Aorta (tissue), 5 donors: ENCODE results near the gene MAST1. TPM values are rescaled to one million over a fixed set of nuclear protein-coding genes. Genes with fewer than 3 reads are reported as not detected.
"Not testable (repeated sequence)": the region's sequence is repeated elsewhere in the genome, so short reads cannot be mapped to it uniquely, and the experiment has no call there.

Source experiments
- ATAC-seq: fragments of 200-7000 bp; cut with Tn5 transposase; one replicate; pipeline ENCODE4 v1.9.1; 2022; ENCODE audit warnings: moderate library complexity; ENCODE audit not compliant: low FRiP score
- DNase-seq, 2 donors: peaks; one replicate each; pipeline ENCODE4 v3.0.0-alpha.2; 2020
- H3K27ac ChIP-seq, 2 donors: one replicate each; pipeline ENCODE4 v1.5.1; 2013; ENCODE audit warnings: low read length in 2 of 2, mild to moderate bottlenecking in 2 of 2, moderate library complexity in 2 of 2, control low read depth in 1 of 2, inconsistent platforms in 1 of 2, low read depth in 1 of 2
- H3K27me3 ChIP-seq, 2 donors: one replicate each; pipeline ENCODE4 v1.6.1; 2013; ENCODE audit warnings: control low read depth in 1 of 2, low read length in 1 of 2, mild to moderate bottlenecking in 1 of 2, moderate library complexity in 1 of 2; ENCODE audit not compliant: insufficient read depth in 2 of 2, control insufficient read depth in 1 of 2
- H3K36me3 ChIP-seq, 2 donors: one replicate each; pipeline ENCODE4 v1.6.1; 2013; ENCODE audit warnings: control low read depth in 1 of 2, low read length in 1 of 2, mild to moderate bottlenecking in 1 of 2; ENCODE audit not compliant: insufficient read depth in 2 of 2, control insufficient read depth in 1 of 2
- H3K4me1 ChIP-seq, 2 donors: one replicate each; pipeline ENCODE4 v1.6.1; 2013; ENCODE audit warnings: low read length in 2 of 2, control low read depth in 1 of 2, mild to moderate bottlenecking in 1 of 2, moderate library complexity in 1 of 2; ENCODE audit not compliant: insufficient read depth in 2 of 2, control insufficient read depth in 1 of 2
- H3K4me3 ChIP-seq, 2 donors: one replicate each; pipeline ENCODE4 v1.5.1; 2013; ENCODE audit warnings: low read length in 2 of 2, control low read depth in 1 of 2, mild to moderate bottlenecking in 1 of 2
- H3K9me3 ChIP-seq: one replicate; pipeline ENCODE4 v1.6.1; 2013; ENCODE audit warnings: mild to moderate bottlenecking, low read length; ENCODE audit not compliant: control insufficient read depth
- WGBS, 2 donors: extraction: QIAGEN DNeasy Blood & Tissue Kit; methylation state at CpG; one replicate each; pipeline ENCODE4 v1.1.7; 2013; 5-methylcytosine and 5-hydroxymethylcytosine counted together
- intact Hi-C, 2 donors: fragments of 100-400 bp; cut with DNase I; formaldehyde crosslinking; loops; one replicate each; pipeline versions ENCODE4 v1.14.2 to v1.15.0; 2022
- microRNA-seq, 2 donors: library from miRNA; unstranded; fragments of <30 nt; microRNA quantifications; one replicate each; pipeline ENCODE4 v1.2.0, GENCODE V29; 2020
- polyA plus RNA-seq, 2 donors: library from polyadenylated mRNA; stranded (reverse); fragments of 200-250 nt; gene quantifications; one replicate each; pipeline ENCODE4 v1.2.3, GENCODE V29; 2013
- total RNA-seq, 2 donors: library from RNA; stranded (reverse); fragmentation: NEBNext Ultra II Directional; extraction: Animal tissue kit (Norgen Biotek cat#: 25700); gene quantifications; one replicate each; pipeline ENCODE4 v1.2.1, GENCODE V29; 2021
- donor health status: healthy with polysubstance abuse.
- donor health status: Bipolar disorder and iron deficiency.
- donor health status: DM: no; HTN: no; CAD: no.
- donor health status: DM: no; HTN: no; CAD: no.
- donor health status: DM: yes; HTN: yes; CAD: no.

MAST1 gene
- total and polyA plus RNA-seq, 4 donors, result 0.13 to 0.54 TPM; not detected in 2

GRCh38 chr19:12913851-12914690, 75.8 kb downstream of the MAST1 start:
- H3K27ac ChIP-seq, result no peak overlapping the region
- WGBS, 2 donors, result 76 to 83% methylated on average over 12 of the region's 12 CpGs

GRCh38 chr19:12915860-12916259, 77.5 kb downstream of the MAST1 start:
- H3K9me3 ChIP-seq, ATAC-seq, H3K4me3 ChIP-seq, H3K27ac ChIP-seq, H3K4me1 ChIP-seq, intact Hi-C loops, H3K27me3 ChIP-seq, DNase-seq, H3K36me3 ChIP-seq: not testable (repeated sequence)
- 69 to 80% methylated on average over 4 of the region's 4 CpGs for WGBS, 2 donors

More at GRCh38 chr19:12913851-12914690, 75.8 kb downstream of the MAST1 start:
- H3K4me1 ChIP-seq, result no peaks in the 10 kb centered on the region
- intact Hi-C loops, result no loop called here
- H3K36me3 ChIP-seq, result no peaks in the 10 kb centered on the region
- H3K9me3 ChIP-seq, result no peaks in the 10 kb centered on the region
- DNase-seq (no peak), ATAC-seq (no peak)
- H3K27me3 ChIP-seq, result no peaks in the 10 kb centered on the region
- no peak overlapping the region for H3K4me3 ChIP-seq

- 91 to 93% methylated on average over 14 of the region's 14 CpGs for WGBS, 2 donors
- DNase-seq (no peak), ATAC-seq (no peak)
- Histone ChIP-seq H3K9me3 (no peaks in the 10 kb centered on the region), H3K27me3 (no peaks in the 10 kb centered on the region), H3K4me3 (no peak overlapping the region), H3K27ac (no peak overlapping the region), H3K4me1 (no peaks in the 10 kb centered on the region), H3K36me3 (peaks cover 0 to 5% of the 10 kb centered on the region in 2 donors)
- intact Hi-C loops, result no loop called here
Observed at GRCh38 chr19:12918253-12918652, 79.9 kb downstream of the MAST1 start.

- 47 to 54% methylated on average over 3 of the region's 3 CpGs for WGBS, 2 donors
- no peak overlapping the region for H3K27ac ChIP-seq
- no peaks in the 10 kb centered on the region for H3K4me1 ChIP-seq
- DNase-seq, result no peak
- H3K36me3 ChIP-seq, result peaks cover 2 to 5% of the 10 kb centered on the region in 2 donors
- no peaks in the 10 kb centered on the region for H3K9me3 ChIP-seq
- intact Hi-C loops, result no loop called here
- H3K27me3 ChIP-seq, result no peaks in the 10 kb centered on the region
- H3K4me3 ChIP-seq, result no peak overlapping the region
- no peak for ATAC-seq
Observed at GRCh38 chr19:12921047-12921446, 82.7 kb downstream of the MAST1 start.

- DNase-seq, result no peak
- Histone ChIP-seq H3K4me3 (no peak overlapping the region), H3K36me3 (peaks cover 4 to 9% of the 10 kb centered on the region in 2 donors), H3K27ac (no peak overlapping the region), H3K4me1 (no peaks in the 10 kb centered on the region), H3K9me3 (no peaks in the 10 kb centered on the region), H3K27me3 (no peaks in the 10 kb centered on the region)
- 96 to 97% methylated on average over 4 of the region's 4 CpGs for WGBS, 2 donors
- intact Hi-C loops, result no loop called here
- ATAC-seq, result no peak
Observed at GRCh38 chr19:12922959-12923358, 84.6 kb downstream of the MAST1 start.

Small RNA genes within 50 kb of the gene (microRNA-seq; reads per million reads assigned to microRNA genes)
- gene MIR5695 (0 reads per million in 2 donors), gene MIR6794 (0 reads per million in 2 donors)

Other genes starting within 250 kb of the MAST1 start
- gene ZNF490, start 227.7 kb upstream of the MAST1 start, total RNA-seq, result 1 to 10 TPM; 7.0 to 8.6 TPM
- under 1 TPM in 1 of 2 donors, not detected in 1; 0.56 TPM for gene ZNF490, start 227.7 kb upstream of the MAST1 start, polyA plus RNA-seq
- 10 to 100 TPM; 35.2 to 35.4 TPM for gene ZNF791, start 227.6 kb upstream of the MAST1 start, total RNA-seq
- 10 to 100 TPM in 1 of 2 donors, 1 to 10 TPM in 1; 2.9 to 12.1 TPM for gene ZNF791, start 227.6 kb upstream of the MAST1 start, polyA plus RNA-seq
- gene MAN2B1, start 171.8 kb upstream of the MAST1 start, total RNA-seq, result 100 to 1,000 TPM in 1 of 2 donors, 10 to 100 TPM in 1; 74.8 to 111 TPM
- 10 to 100 TPM; 54.6 to 88.7 TPM for gene MAN2B1, start 171.8 kb upstream of the MAST1 start, polyA plus RNA-seq
- gene WDR83, start 171.7 kb upstream of the MAST1 start, total RNA-seq, result 10 to 100 TPM in 1 of 2 donors, 1 to 10 TPM in 1; 7.1 to 11.8 TPM
- 10 to 100 TPM in 1 of 2 donors, 1 to 10 TPM in 1; 9.4 to 20.9 TPM for gene WDR83, start 171.7 kb upstream of the MAST1 start, polyA plus RNA-seq
- gene DHPS, start 156.6 kb upstream of the MAST1 start, total RNA-seq, result 10 to 100 TPM; 50.1 to 74.0 TPM
- gene DHPS, start 156.6 kb upstream of the MAST1 start, polyA plus RNA-seq, result 10 to 100 TPM; 42.7 to 94.8 TPM
- not detected for gene GNG14, start 150.5 kb upstream of the MAST1 start, total RNA-seq
- gene GNG14, start 150.5 kb upstream of the MAST1 start, polyA plus RNA-seq, result not detected
- 1 to 10 TPM; 1.9 to 4.8 TPM for gene FBXW9, start 141.9 kb upstream of the MAST1 start, total RNA-seq
- gene FBXW9, start 141.9 kb upstream of the MAST1 start, polyA plus RNA-seq, result 1 to 10 TPM; 4.1 to 5.4 TPM
- gene TNPO2, start 114.6 kb upstream of the MAST1 start, total RNA-seq, result 10 to 100 TPM; 61.5 to 71.8 TPM
- 10 to 100 TPM; 15.2 to 38.5 TPM for gene TNPO2, start 114.6 kb upstream of the MAST1 start, polyA plus RNA-seq
- 100 to 1,000 TPM; 119 to 121 TPM for gene TRIR, start 103.8 kb upstream of the MAST1 start, total RNA-seq
- 100 to 1,000 TPM; 233 to 289 TPM for gene TRIR, start 103.8 kb upstream of the MAST1 start, polyA plus RNA-seq
- gene GET3, start 101.0 kb upstream of the MAST1 start, total RNA-seq, result 10 to 100 TPM; 35.4 to 42.2 TPM
- 10 to 100 TPM; 61.2 to 70.6 TPM for gene GET3, start 101.0 kb upstream of the MAST1 start, polyA plus RNA-seq
- not detected for gene BEST2, start 86.7 kb upstream of the MAST1 start, total RNA-seq
- 1 to 10 TPM in 1 of 2 donors, not detected in 1; 2.5 TPM for gene BEST2, start 86.7 kb upstream of the MAST1 start, polyA plus RNA-seq
- gene HOOK2, start 63.0 kb upstream of the MAST1 start, total RNA-seq, result 10 to 100 TPM; 28.5 to 45.5 TPM
- gene HOOK2, start 63.0 kb upstream of the MAST1 start, polyA plus RNA-seq, result 10 to 100 TPM; 14.4 to 92.5 TPM
- 100 to 1,000 TPM; 250 to 609 TPM for gene JUNB, start 47.0 kb upstream of the MAST1 start, total RNA-seq
- 100 to 1,000 TPM in 1 of 2 donors, 10 to 100 TPM in 1; 97.0 to 623 TPM for gene JUNB, start 47.0 kb upstream of the MAST1 start, polyA plus RNA-seq
- 100 to 1,000 TPM in 1 of 2 donors, 10 to 100 TPM in 1; 90.5 to 118 TPM for gene PRDX2, start 36.7 kb upstream of the MAST1 start, total RNA-seq
- 100 to 1,000 TPM; 151 to 202 TPM for gene PRDX2, start 36.7 kb upstream of the MAST1 start, polyA plus RNA-seq
- 1 to 10 TPM in 1 of 2 donors, not detected in 1; 1.2 TPM for gene THSD8, start 36.4 kb upstream of the MAST1 start, total RNA-seq
- 1 to 10 TPM in 1 of 2 donors, not detected in 1; 2.5 TPM for gene THSD8, start 36.4 kb upstream of the MAST1 start, polyA plus RNA-seq
- 1 to 10 TPM; 2.9 to 7.2 TPM for gene RNASEH2A, start 31.9 kb upstream of the MAST1 start, total RNA-seq
- 1 to 10 TPM; 1.6 to 3.3 TPM for gene RNASEH2A, start 31.9 kb upstream of the MAST1 start, polyA plus RNA-seq
- gene RTBDN, start 3.9 kb upstream of the MAST1 start, total RNA-seq, result not detected
- gene RTBDN, start 3.9 kb upstream of the MAST1 start, polyA plus RNA-seq, result 1 to 10 TPM in 1 of 2 donors, not detected in 1; 2.0 TPM
- 10 to 100 TPM; 26.8 to 39.5 TPM for gene DNASE2, start 42.9 kb downstream of the MAST1 start, total RNA-seq
- 10 to 100 TPM; 27.4 to 49.9 TPM for gene DNASE2, start 42.9 kb downstream of the MAST1 start, polyA plus RNA-seq
- gene KLF1, start 48.7 kb downstream of the MAST1 start, total RNA-seq, result under 1 TPM in 1 of 2 donors, not detected in 1; 0.39 TPM
- gene KLF1, start 48.7 kb downstream of the MAST1 start, polyA plus RNA-seq, result not detected
- gene GCDH, start 52.6 kb downstream of the MAST1 start, total RNA-seq, result 10 to 100 TPM; 15.1 to 16.4 TPM
- gene GCDH, start 52.6 kb downstream of the MAST1 start, polyA plus RNA-seq, result 10 to 100 TPM; 21.9 to 29.1 TPM
- under 1 TPM; 0.42 to 0.51 TPM for gene SYCE2, start 80.8 kb downstream of the MAST1 start, total RNA-seq
- under 1 TPM in 1 of 2 donors, not detected in 1; 0.15 TPM for gene SYCE2, start 80.8 kb downstream of the MAST1 start, polyA plus RNA-seq
- gene FARSA, start 95.2 kb downstream of the MAST1 start, total RNA-seq, result 10 to 100 TPM; 27.2 to 31.4 TPM
- 10 to 100 TPM; 19.7 to 23.2 TPM for gene FARSA, start 95.2 kb downstream of the MAST1 start, polyA plus RNA-seq
- gene CALR, start 100.1 kb downstream of the MAST1 start, total RNA-seq, result 100 to 1,000 TPM; 649 to 778 TPM
- gene CALR, start 100.1 kb downstream of the MAST1 start, polyA plus RNA-seq, result 100 to 1,000 TPM; 232 to 296 TPM
- gene RAD23A, start 107.3 kb downstream of the MAST1 start, total RNA-seq, result 100 to 1,000 TPM in 1 of 2 donors, 10 to 100 TPM in 1; 80.7 to 106 TPM
- 100 to 1,000 TPM in 1 of 2 donors, 10 to 100 TPM in 1; 72.4 to 154 TPM for gene RAD23A, start 107.3 kb downstream of the MAST1 start, polyA plus RNA-seq
- 10 to 100 TPM; 15.3 to 15.7 TPM for gene GADD45GIP1, start 118.7 kb downstream of the MAST1 start, total RNA-seq
- gene GADD45GIP1, start 118.7 kb downstream of the MAST1 start, polyA plus RNA-seq, result 10 to 100 TPM; 30.9 to 40.6 TPM
- gene DAND5, start 131.1 kb downstream of the MAST1 start, total RNA-seq, result not detected
- under 1 TPM in 1 of 2 donors, not detected in 1; 0.13 TPM for gene DAND5, start 131.1 kb downstream of the MAST1 start, polyA plus RNA-seq
- 100 to 1,000 TPM; 184 to 327 TPM for gene NFIX, start 157.0 kb downstream of the MAST1 start, total RNA-seq
- gene NFIX, start 157.0 kb downstream of the MAST1 start, polyA plus RNA-seq, result 10 to 100 TPM; 45.5 to 49.8 TPM